ENCODE results near the gene DLG5. TPM values are rescaled to one million over a fixed set of nuclear protein-coding genes. Genes with fewer than 3 reads are reported as not detected.

DLG5 gene
- total and polyA plus RNA-seq, 9 of the 15 experiments (the other 6 are each of a cell fraction or from before 2014, with no cell fraction given) = 1.4 to 26.8 (median 11.2) TPM

DNA sequence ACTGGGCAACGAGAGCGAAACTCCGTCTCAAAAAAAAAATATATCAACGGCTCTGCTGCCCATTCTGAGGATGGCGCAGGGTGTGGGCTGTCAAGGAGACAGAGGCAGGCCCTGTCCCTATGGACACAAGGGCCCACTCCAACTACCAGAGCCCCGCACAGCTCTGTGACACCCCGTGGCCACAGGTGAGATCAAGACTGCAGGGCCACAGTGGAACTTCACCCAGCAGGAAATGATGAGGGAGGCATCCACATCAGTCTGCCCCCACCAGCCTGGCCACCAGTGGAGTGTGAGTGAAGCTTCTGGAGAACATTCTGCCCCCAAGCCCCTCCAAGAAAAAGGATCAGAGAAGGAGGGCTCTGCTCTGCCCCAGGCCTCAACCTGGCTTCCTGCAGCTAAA, 136.7 kb downstream of the DLG5 start:
- Histone ChIP-seq H3K27me3 (ENCODE audit: control insufficient read depth in 2 of 2, insufficient read depth in 2 of 2, low read length in 2 of 2) (no peaks in the 10 kb centered on the region), H4K20me1 (replicated peaks; ENCODE audit: control insufficient read depth, insufficient read depth, low read length) (no peaks in the 10 kb centered on the region), H3K9ac (ENCODE audit: insufficient read depth in 1 of 2, low read depth in 2 of 2, low read length in 2 of 2) (no peak overlapping the region), H3K27ac (ENCODE audit: extremely low read depth, low read depth, low read length) (no peak overlapping the region), H3K36me3 (ENCODE audit: control insufficient read depth, insufficient read depth, low read length) (peaks cover 30% of the 10 kb centered on the region; the same call in 1 of the 3 replicates), H3K9me1 (ENCODE audit: control insufficient read depth, insufficient read depth, low read length) (no peaks in the 10 kb centered on the region), H2AFZ (ENCODE audit: low read depth, low read length) (no peak overlapping the region), H3K4me3 (no peak overlapping the region), H3K9me3 (replicated peaks; ENCODE audit: control insufficient read depth, insufficient read depth, low read depth, low read length) (no peaks in the 10 kb centered on the region), H3K4me2 (ENCODE audit: insufficient read depth, low read length) (no peak overlapping the region), H3K79me2 (ENCODE audit: control insufficient read depth, insufficient read depth, low read length) (no peaks in the 10 kb centered on the region), H3K4me1 (replicated peaks in 1 of 2; ENCODE audit: control insufficient read depth in 2 of 2, insufficient read depth in 2 of 2, low read length in 2 of 2) (no peaks in the 10 kb centered on the region)
- CTCF ChIA-PET (ENCODE audit: low intra/inter-chr PET ratio) = no interaction called here
- in situ Hi-C loops (cut with MboI) = no loop called here
- 88% methylated on average over 7 of the region's 7 CpGs for WGBS (ENCODE audit: insufficient coverage, low coverage, missing lambda C conversion rate)
- intact Hi-C loops (cut with micrococcal nuclease) = no loop called here
- POLR2A ChIA-PET = interaction anchor here (0.8 kb wide), 2 partner anchors 16 to 36 kb away, joined by 3 to 4 read pairs; no protein-coding TSS in a partner anchor
- FAIRE-seq = no peak
- BruUV-seq (replicated peaks) = no TSS peak
- DNase-seq (ENCODE audit: extremely low read depth in 1 of 4, low spot score in 3 of 4) = no peak
- no peak for ATAC-seq
- no peak for TF ChIP-seq E2F8 (IDR thresholded peaks at IDR 0.05; ENCODE audit: low read depth, partially characterized antibody)
- TF ChIP-seq KDM4B (IDR thresholded peaks at IDR 0.05; ENCODE audit: borderline replicate concordance in 2 of 2, low read depth in 1 of 2) = no peak
- TF ChIP-seq ATF7 (IDR thresholded peaks at IDR 0.05) = no peak
- TF ChIP-seq ZKSCAN3 (CRISPR knock-in tag; IDR thresholded peaks at IDR 0.05) = no peak
- TF ChIP-seq ZMIZ1 (IDR thresholded peaks at IDR 0.05; ENCODE audit: low read depth in 2 of 2, low read length in 2 of 2) = no peak
- TF ChIP-seq CREB1 (IDR thresholded peaks at IDR 0.05) = no peak
- no peak for TF ChIP-seq CREB1 (CRISPR knock-in tag; IDR thresholded peaks at IDR 0.05)
- no peak for TF ChIP-seq NFXL1 (CRISPR knock-in tag; IDR thresholded peaks at IDR 0.05)
- no peak for TF ChIP-seq E2F3 (CRISPR knock-in tag; IDR thresholded peaks at IDR 0.05)
- no peak for TF ChIP-seq ZBTB9 (CRISPR knock-in tag; IDR thresholded peaks at IDR 0.05)
- no peak for TF ChIP-seq ZSCAN32 (CRISPR knock-in tag; IDR thresholded peaks at IDR 0.05)
- no peak for TF ChIP-seq PRMT5 (CRISPR knock-in tag; IDR thresholded peaks at IDR 0.05)
- TF ChIP-seq MBD1 (CRISPR knock-in tag; IDR thresholded peaks at IDR 0.05) = no peak
- TF ChIP-seq ZNF121 (CRISPR knock-in tag; conservative IDR thresholded peaks at IDR 0.05) = no peak
- TF ChIP-seq CBX1 (IDR thresholded peaks at IDR 0.05; ENCODE audit: low read depth) = no peak
- no peak for TF ChIP-seq HDGF (IDR thresholded peaks at IDR 0.05)
